HG03039 (cell line): ENCODE data around the gene WT1.
"Not testable (repeated sequence)": the region's sequence is repeated elsewhere in the genome, so short reads cannot be mapped to it uniquely, and the experiment has no call there.

Experiments
- ATAC-seq: cut with Tn5 transposase; IDR thresholded peaks from one replicate; pipeline ENCODE4 v1.9.1; 2021; ENCODE audit warnings: mild to moderate bottlenecking, moderate library complexity; ENCODE audit not compliant: unreplicated experiment

Gene WT1

GRCh38 chr11:32388871-32389770, 46.2 kb downstream of the WT1 start:
- peak; percentile 46 for ATAC-seq

GRCh38 chr11:32388365-32388764, 47.0 kb downstream of the WT1 start:
- no peak for ATAC-seq

- no peak for ATAC-seq
These were observed 47.9 kb downstream of the WT1 start for GRCh38 chr11:32387411-32387810.

DNA sequence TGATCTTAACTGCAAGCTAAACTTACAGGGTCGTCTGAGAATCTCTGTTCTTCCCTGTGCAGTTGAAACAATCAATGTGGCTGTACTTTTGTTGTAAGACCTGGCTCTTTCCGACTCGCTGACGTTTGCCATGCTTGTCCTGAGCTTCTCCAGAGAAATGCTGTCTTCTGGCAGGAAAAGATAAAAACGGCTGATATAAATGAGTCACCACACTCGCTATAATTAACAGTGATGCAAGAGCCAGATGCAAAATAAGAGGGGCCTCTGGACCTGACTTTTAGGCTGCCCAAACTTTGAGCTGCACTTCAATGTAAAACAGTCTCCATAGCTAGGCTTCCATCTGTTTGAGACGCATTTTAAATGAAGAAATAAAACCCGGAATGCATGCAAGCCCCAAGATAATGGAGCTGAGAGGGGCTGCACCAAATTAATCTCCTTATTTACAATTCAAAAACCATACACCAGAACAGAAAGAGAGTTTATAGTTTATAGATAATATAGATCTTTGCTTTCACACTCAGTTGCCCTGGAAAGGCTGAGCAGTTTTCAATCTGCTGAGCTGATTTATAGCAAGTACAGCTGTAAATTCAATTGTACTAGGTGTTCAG, 48.5 kb downstream of the WT1 start:
- ATAC-seq: no peak

- ATAC-seq: no peak
These were observed 49.3 kb downstream of the WT1 start for GRCh38 chr11:32385998-32386397.

DNA sequence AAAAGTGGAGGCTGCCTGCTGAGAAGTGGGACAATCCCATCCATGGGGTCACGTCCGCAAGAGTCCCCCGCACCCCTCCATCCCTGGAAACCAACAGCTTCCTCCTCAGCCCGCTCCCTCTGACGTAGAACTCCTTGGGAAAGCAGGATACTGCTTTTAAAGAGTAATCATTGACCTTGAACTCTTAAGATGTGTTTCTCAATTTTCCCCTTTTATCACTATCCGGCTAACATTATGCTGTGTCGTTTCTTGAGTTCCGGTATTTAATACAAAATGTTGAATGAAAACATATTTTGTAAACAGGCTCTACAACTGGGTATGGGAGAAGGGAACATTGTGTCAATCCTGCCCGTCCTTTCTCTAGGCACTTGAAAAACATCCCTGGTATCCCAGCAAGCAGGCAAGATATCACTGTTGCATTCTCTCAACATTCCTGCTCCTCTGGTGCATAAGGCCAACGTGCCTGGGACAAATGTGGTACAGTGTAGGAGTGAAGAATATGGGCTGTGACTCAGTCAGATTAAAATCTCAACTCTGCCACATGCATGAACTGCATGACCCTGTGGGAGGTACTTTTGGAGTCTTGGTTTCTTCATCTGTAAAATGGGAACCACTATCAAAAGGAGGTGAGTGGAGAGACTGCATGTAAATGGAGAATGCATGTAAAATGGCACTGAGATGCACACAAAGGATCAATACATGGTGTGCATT, 52.8 kb downstream of the WT1 start:
- ATAC-seq: no peak

- no peak for ATAC-seq
These were observed 54.2 kb downstream of the WT1 start for GRCh38 chr11:32381179-32381578.

DNA sequence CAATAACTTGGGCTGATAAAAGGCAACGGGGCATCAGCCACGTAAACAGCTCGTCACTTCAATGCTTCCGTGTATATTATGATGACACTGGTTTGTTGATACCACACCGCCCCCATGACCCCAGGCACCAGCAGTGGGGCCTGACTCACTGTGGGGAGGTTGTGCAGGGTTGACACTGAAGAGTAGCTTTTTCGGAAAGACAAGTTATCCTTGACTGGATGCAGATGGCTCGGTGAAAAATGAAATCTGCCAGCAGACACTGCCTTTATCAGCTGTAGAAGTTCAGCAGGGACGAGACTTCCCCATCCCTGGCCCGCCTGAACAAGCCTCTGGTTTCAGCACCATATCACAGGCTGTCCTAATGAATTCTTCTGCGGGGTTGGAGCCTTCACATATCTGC, 55.6 kb downstream of the WT1 start:
- ATAC-seq: no peak

GRCh38 chr11:32375826-32376225, 59.5 kb downstream of the WT1 start:
- ATAC-seq: no peak

DNA sequence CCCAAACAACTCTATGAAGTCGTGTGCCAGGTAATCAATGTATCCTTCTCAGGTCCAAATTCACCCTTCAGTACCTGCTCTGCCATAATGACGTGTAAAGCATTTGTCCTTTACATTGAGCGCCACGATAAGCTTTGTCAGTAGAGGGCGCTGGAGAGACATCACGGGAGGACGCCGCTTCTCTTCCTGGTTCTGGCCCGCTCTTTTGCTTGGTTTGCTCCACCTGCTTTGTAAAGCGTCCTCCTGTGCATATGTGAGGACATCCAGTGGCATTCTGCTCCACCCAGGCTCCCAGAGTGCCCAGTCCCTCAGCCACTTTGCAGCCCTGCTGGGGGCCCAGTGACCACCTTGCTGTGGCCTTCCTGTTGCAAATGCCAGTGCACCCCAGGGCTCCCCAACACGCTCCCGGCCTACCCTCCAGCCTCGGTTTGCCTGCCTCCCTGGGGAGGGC, 61.1 kb downstream of the WT1 start:
- ATAC-seq: no peak

- ATAC-seq: not testable (repeated sequence)
These were observed 65.4 kb downstream of the WT1 start for GRCh38 chr11:32369987-32370386.

- no peak for ATAC-seq
These were observed 68.7 kb downstream of the WT1 start for GRCh38 chr11:32366666-32367065.

DNA sequence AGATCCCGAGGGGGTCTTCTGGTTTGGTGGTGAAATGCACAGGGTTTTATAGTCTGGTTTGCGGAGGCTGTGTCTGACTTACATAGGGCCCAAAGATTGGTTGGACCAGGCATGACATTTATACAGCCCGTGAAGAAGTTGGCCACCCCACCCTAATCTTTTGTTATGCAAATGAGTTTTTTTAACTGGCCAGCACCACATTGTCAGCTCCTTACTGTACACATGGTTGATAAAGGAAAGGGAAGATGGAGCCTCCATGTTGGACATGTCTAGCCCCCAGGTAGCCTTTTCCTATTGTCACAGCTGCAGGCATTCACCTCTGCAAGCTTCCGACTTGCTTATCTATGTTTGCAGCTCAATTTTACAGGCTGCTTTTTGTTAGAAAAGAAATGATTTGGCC, 70.1 kb downstream of the WT1 start:
- ATAC-seq: no peak

DNA sequence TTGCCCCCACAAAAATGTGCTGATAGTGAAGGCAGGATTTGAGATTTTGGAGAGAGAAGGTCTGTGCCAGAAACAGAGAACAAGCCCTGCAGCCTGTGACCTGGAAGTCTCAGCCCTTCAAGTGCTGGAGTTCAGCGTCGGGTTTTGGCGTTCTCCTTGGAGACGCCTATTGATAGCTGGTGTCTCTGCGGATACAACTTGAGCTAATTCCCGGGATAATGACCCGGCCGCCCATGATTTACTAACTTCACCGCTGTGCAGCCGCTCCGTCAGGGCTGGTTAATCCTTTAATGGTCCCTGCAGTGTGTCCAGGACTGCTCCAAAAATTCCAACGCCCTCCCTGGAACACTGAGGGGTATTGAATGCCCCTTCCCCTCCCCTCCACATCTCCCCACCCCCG, 76.6 kb downstream of the WT1 start:
- no peak for ATAC-seq

- no peak for ATAC-seq
These were observed 81.5 kb downstream of the WT1 start for GRCh38 chr11:32353884-32354283.

GRCh38 chr11:32348502-32348901, 86.8 kb downstream of the WT1 start:
- no peak for ATAC-seq

DNA sequence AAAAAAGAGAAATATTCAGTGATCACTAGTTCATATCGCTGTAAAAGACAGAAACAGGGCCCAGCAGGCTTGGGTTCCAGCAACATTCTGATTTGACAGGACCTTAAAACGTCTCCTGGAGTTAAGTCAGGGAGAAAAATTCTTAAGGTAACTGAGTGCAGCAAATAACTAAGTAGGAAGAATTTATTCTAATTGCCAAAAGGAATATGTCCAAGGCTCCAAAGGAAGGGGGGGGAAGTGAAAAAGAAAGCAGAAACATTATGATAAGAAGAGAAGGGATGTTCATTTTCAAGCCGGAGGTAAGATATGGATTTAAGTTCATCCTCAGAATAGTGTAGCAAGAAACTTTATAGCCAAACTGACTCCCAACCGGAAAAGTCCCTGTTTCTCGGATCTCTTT, 90.4 kb downstream of the WT1 start:
- ATAC-seq: no peak

DNA sequence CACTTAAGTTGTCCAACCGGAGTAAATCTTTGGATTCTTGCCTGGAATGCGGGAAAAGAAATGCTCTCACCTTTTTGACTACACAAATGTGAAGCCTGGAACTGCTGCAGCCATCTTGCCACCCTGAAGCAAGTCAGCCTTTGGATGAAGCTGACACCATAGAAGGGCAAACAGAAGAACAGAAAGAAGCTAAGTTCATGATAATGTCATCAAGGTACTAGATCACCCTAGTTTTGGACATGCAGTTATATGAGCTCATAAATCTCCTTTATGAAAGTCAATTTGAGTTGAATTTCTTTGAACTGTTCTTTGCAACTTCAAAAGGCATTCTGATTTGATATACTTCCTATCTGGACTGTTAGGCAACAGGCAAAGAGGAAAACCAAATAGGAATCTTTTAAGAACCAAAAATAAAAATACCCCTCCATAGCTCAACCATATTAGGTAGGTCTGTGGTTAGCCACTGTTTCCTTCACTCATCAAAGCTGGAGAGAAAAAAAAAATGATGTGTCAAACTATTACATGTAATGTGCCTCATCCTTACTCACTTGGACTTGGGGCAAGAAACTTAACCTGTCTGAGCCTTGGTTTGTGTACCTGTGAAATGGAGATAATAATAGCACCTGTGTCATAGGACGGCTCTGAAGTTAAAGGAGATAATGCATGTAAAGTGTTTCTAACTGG, 91.9 kb downstream of the WT1 start:
- ATAC-seq: no peak

- no peak for ATAC-seq
These were observed 93.4 kb downstream of the WT1 start for GRCh38 chr11:32341620-32342613.

- ATAC-seq: no peak
These were observed 95.2 kb downstream of the WT1 start for GRCh38 chr11:32340181-32340580.
